H1 (cell line): ENCODE results near the gene OSBP2. TPM values are rescaled to one million over a fixed set of nuclear protein-coding genes. Genes with fewer than 3 reads are reported as not detected.

Source experiments
- CTCF ChIA-PET: fragments of 300-600 bp; sonication (Branson Sonifier 250); formaldehyde crosslinking; loops from one replicate; lab custom pipeline; 2021; ENCODE audit not compliant: partially characterized antibody; lab: Charles Lee
- POLR2A ChIA-PET: fragments of 300-600 bp; sonication (Branson Sonifier 250); formaldehyde crosslinking; loops from one replicate; lab custom pipeline; 2021; ENCODE audit warnings: inconsistent platforms; ENCODE audit not compliant: partially characterized antibody; lab: Charles Lee
- DNase-seq, 2 experiments: peaks; one replicate each; pipeline versions ENCODE4 v3.0.0 to v3.0.0-alpha.2; 2010 to 2022; ENCODE audit warnings: low spot score in 2 of 2, low read depth in 1 of 2, mixed read lengths in 1 of 2
- FAIRE-seq: peaks from 2 replicates; lab custom pipeline; 2011; peaks lifted over from hg19 to GRCh38; lab: Jason Lieb, UNC
- H2AFZ ChIP-seq: 2 replicates; pipeline ENCODE4 v1.8.1; 2012; ENCODE audit warnings: low read length, inconsistent platforms
- H2AK5ac ChIP-seq: 2 replicates; pipeline ENCODE4 v1.6.1; 2013; ENCODE audit warnings: low read depth, low read length
- H2BK120ac ChIP-seq: replicated peaks from 2 replicates; pipeline ENCODE3; 2013; ENCODE audit warnings: low read depth, low read length, inconsistent platforms
- H2BK12ac ChIP-seq: 2 replicates; pipeline ENCODE4 v1.6.1; 2013; ENCODE audit warnings: low read depth, low read length
- H2BK15ac ChIP-seq: 2 replicates; pipeline ENCODE4 v1.6.1; 2013; ENCODE audit warnings: low read length
- H2BK20ac ChIP-seq: 2 replicates; pipeline ENCODE4 v1.6.1; 2013; ENCODE audit warnings: low read length
- H2BK5ac ChIP-seq: 2 replicates; pipeline ENCODE4 v1.6.1; 2013; ENCODE audit warnings: low read depth, low read length
- H3K14ac ChIP-seq: 2 replicates; pipeline ENCODE4 v1.6.1; 2013; ENCODE audit warnings: inconsistent platforms; ENCODE audit not compliant: insufficient read length
- H3K18ac ChIP-seq: 2 replicates; pipeline ENCODE4 v1.6.1; 2013; ENCODE audit warnings: low read length; ENCODE audit errors: extremely low read depth
- H3K23ac ChIP-seq: 2 replicates; pipeline ENCODE4 v1.6.1; 2013; ENCODE audit warnings: inconsistent platforms; ENCODE audit not compliant: insufficient read length
- H3K23me2 ChIP-seq: 2 replicates; pipeline ENCODE4 v1.6.1; 2013; ENCODE audit warnings: low read depth, low read length
- H3K27ac ChIP-seq: 2 replicates; pipeline ENCODE4 v1.6.1; 2011; ENCODE audit warnings: low read depth, low read length, inconsistent platforms
- H3K27me3 ChIP-seq, 4 experiments: replicated peaks in 1 of 4; 1 replicate in 1 of 4; 2 replicates in 3 of 4; pipeline versions ENCODE4 v1.6.1 to v1.8.1; 2011 to 2013; ENCODE audit warnings: low read length in 3 of 4, mild to moderate bottlenecking in 3 of 4, inconsistent platforms in 2 of 4, mixed read lengths in 2 of 4, moderate library complexity in 1 of 4; ENCODE audit not compliant: control insufficient read depth in 3 of 4, insufficient read depth in 3 of 4; ENCODE audit errors: extremely low read depth in 1 of 4
- H3K36me3 ChIP-seq, 4 experiments: 2 replicates each; pipeline versions ENCODE4 v1.6.1 to v1.8.1; 2011 to 2013; ENCODE audit warnings: mild to moderate bottlenecking in 4 of 4, low read length in 3 of 4, moderate library complexity in 2 of 4, control low read depth in 1 of 4, inconsistent platforms in 1 of 4; ENCODE audit not compliant: insufficient read depth in 4 of 4, control insufficient read depth in 2 of 4
- H3K4ac ChIP-seq: replicated peaks from 2 replicates; pipeline ENCODE3; 2013; ENCODE audit warnings: low read length, low read depth, mixed read lengths, inconsistent platforms; ENCODE audit not compliant: insufficient read length
- H3K4me1 ChIP-seq, 4 experiments: replicated peaks in 1 of 4; 1 replicate in 1 of 4; 2 replicates in 3 of 4; pipeline versions ENCODE4 v1.6.1 to v1.8.1; 2011 to 2013; ENCODE audit warnings: low read length in 3 of 4, inconsistent platforms in 2 of 4, mixed read lengths in 1 of 4; ENCODE audit not compliant: insufficient read depth in 4 of 4, control insufficient read depth in 3 of 4
- H3K4me2 ChIP-seq, 2 experiments: 2 replicates each; pipeline versions ENCODE4 v1.6.1 to v1.8.1; 2011 to 2013; ENCODE audit warnings: low read depth in 2 of 2, low read length in 2 of 2, control low read depth in 1 of 2, inconsistent platforms in 1 of 2, mild to moderate bottlenecking in 1 of 2; ENCODE audit not compliant: insufficient read depth in 1 of 2
- H3K4me3 ChIP-seq, 4 experiments: fragments of 200-600, 300-600 bp in 1 of 4; sonication (generic), shearing (Covaris generic), sonication (Bioruptor Twin) in 1 of 4; 2 replicates each; pipeline versions ENCODE4 v1.5.1 to v1.8.1; 2011 to 2016; ENCODE audit warnings: low read length in 4 of 4, low read depth in 3 of 4, control low read depth in 2 of 4, inconsistent platforms in 2 of 4, mild to moderate bottlenecking in 2 of 4, mixed read lengths in 1 of 4, moderate library complexity in 1 of 4; ENCODE audit not compliant: insufficient read depth in 2 of 4; ENCODE audit errors: extremely low read depth in 1 of 4
- H3K56ac ChIP-seq: replicated peaks from 2 replicates; pipeline ENCODE3; 2013; ENCODE audit warnings: low read depth, mild to moderate bottlenecking, mixed read lengths, low read length, inconsistent platforms; ENCODE audit not compliant: insufficient read length
- H3K79me1 ChIP-seq: 2 replicates; pipeline ENCODE4 v1.6.1; 2013; ENCODE audit warnings: low read depth, low read length, control low read depth
- H3K79me2 ChIP-seq, 2 experiments: 2 replicates each; pipeline versions ENCODE4 v1.6.1 to v1.8.1; 2012 to 2013; ENCODE audit warnings: low read length in 2 of 2, mild to moderate bottlenecking in 2 of 2, inconsistent platforms in 1 of 2; ENCODE audit not compliant: insufficient read depth in 2 of 2, control insufficient read depth in 1 of 2
- H3K9ac ChIP-seq, 4 experiments: replicated peaks in 1 of 4; 1 replicate in 1 of 4; 2 replicates in 3 of 4; pipeline versions ENCODE4 v1.6.1 to v1.8.1; 2011 to 2013; ENCODE audit warnings: low read depth in 3 of 4, low read length in 3 of 4, control low read depth in 2 of 4, mild to moderate bottlenecking in 2 of 4, moderate library complexity in 2 of 4, inconsistent platforms in 1 of 4; ENCODE audit errors: extremely low read depth in 1 of 4
- H3K9me3 ChIP-seq, 2 experiments: 2 replicates each; pipeline versions ENCODE4 v1.6.1 to v1.8.1; 2012 to 2013; ENCODE audit warnings: mild to moderate bottlenecking in 2 of 2, moderate library complexity in 2 of 2, control low read depth in 1 of 2, inconsistent platforms in 1 of 2, low read depth in 1 of 2, low read length in 1 of 2, mixed read lengths in 1 of 2; ENCODE audit not compliant: insufficient read depth in 2 of 2
- H4K20me1 ChIP-seq, 2 experiments: replicated peaks in 1 of 2; 2 replicates each; pipeline versions ENCODE3 to v1.8.1; 2011 to 2013; ENCODE audit warnings: inconsistent platforms in 2 of 2, low read length in 2 of 2, mild to moderate bottlenecking in 1 of 2; ENCODE audit not compliant: insufficient read depth in 2 of 2, control insufficient read depth in 1 of 2
- H4K5ac ChIP-seq: 2 replicates; pipeline ENCODE4 v1.6.1; 2013; ENCODE audit warnings: low read length, low read depth, mixed read lengths, inconsistent platforms; ENCODE audit not compliant: insufficient read length
- H4K8ac ChIP-seq: 2 replicates; pipeline ENCODE4 v1.8.0; 2013; ENCODE audit warnings: mild to moderate bottlenecking, moderate library complexity, low read length, inconsistent platforms; ENCODE audit not compliant: insufficient read depth; ENCODE audit errors: extremely low read depth
- H4K91ac ChIP-seq: replicated peaks from 2 replicates; pipeline ENCODE3; 2013; ENCODE audit warnings: low read length, mixed read lengths, inconsistent platforms; ENCODE audit not compliant: insufficient read length
- TBP ChIP-seq: IDR thresholded peaks from 2 replicates; pipeline ENCODE4 v1.6.1; 2011; ENCODE audit warnings: low read depth, low read length, improper control_type of control experiment
- WGBS, 2 experiments: shearing (Covaris generic) in 1 of 2; methylation state at CpG; one replicate each; pipeline versions ENCODE4 v1.1.6 to v1.1.7; 2013 to 2015; ENCODE audit warnings: low lambda C conversion rate in 2 of 2, mixed read lengths in 2 of 2, inconsistent platforms in 1 of 2, low coverage in 1 of 2, missing lambda C conversion rate in 1 of 2; ENCODE audit not compliant: insufficient replicate concordance in 2 of 2, insufficient coverage in 1 of 2, insufficient read length in 1 of 2; ENCODE audit errors: extremely low coverage in 1 of 2, missing lambda C conversion rate in 1 of 2; 5-methylcytosine and 5-hydroxymethylcytosine counted together
- polyA plus RNA-seq, 7 experiments: library from polyadenylated mRNA; depleted of rRNA in 3 of 7; stranded (reverse) in 5 of 7; unstranded in 2 of 7; fragments of >200 nt in 5 of 7; fragments of 200-250 nt in 2 of 7; gene quantifications; 1 replicate in 5 of 7; 2 replicates in 1 of 7; 4 replicates in 1 of 7; pipeline versions ENCODE4 v1.2.1 to v1.2.3, GENCODE V29; 2011 to 2013; ENCODE audit warnings: missing spikeins in 2 of 7, mixed read lengths in 2 of 7
- total RNA-seq: library from RNA; stranded (reverse); fragmentation: NEBNext Ultra II Directional; extraction: Animal tissue kit (Norgen Biotek cat#: 25700); gene quantifications from 2 replicates; pipeline ENCODE4 v1.2.1, GENCODE V29; 2021

Gene OSBP2
- total and polyA plus RNA-seq, 2 of the 8 experiments (the other 6 are each of a cell fraction or from before 2014, with no cell fraction given), result 3.4 to 3.7 TPM

DNA sequence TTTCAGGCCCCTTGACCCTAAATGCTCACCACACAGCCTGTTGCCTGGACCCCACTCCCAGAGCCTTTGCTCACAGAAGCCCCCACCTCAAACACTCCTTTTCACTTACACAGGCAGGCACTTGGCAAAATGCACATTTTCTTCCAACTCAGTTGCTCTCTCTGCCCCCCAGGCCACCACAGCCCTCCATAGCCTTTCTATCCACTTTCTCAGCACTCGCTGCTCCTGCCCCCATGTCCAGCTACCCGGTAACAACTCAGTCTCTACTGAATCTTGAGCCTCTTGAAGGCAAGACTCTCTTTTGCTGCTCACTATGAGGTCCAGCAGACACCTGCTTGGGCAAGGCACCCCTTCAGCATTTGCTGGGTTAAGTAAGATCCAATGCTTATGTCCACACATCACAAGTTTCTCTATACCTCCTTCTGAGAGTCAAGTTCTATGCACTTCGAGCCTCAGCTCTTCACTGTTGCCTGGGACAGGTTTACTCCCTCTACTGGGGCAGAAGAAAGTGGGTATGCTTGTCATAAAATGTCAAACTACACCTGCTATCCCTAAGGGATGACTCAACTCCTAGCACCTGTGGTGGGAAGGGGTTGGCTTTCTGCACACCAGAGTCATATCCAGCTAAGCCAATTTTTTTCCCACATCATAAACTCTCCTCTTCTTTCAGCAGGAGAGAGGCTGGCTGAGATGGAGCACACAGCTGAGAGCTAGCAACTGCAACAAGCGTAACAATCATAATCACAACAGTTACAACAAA lies 237.0 kb downstream of the OSBP2 start:
- Histone ChIP-seq H2BK5ac (no peak overlapping the region), H3K14ac (no peak overlapping the region), H4K91ac (no peak overlapping the region), H3K56ac (no peak overlapping the region), H2AK5ac (no peak overlapping the region), H3K4me3 (no peak overlapping the region), H2BK12ac (no peak overlapping the region), H3K23ac (no peak overlapping the region), H2BK120ac (no peak overlapping the region), H3K79me2 (no peaks in the 10 kb centered on the region), H2BK15ac (no peak overlapping the region), H3K18ac (no peak overlapping the region), H2BK20ac (no peak overlapping the region), H2AFZ (no peak overlapping the region), H3K9me3 (no peaks in the 10 kb centered on the region), H4K8ac (no peak overlapping the region), H4K20me1 (peaks cover 4 to 20% of the 10 kb centered on the region in 2 experiments), H3K4me1 (no peaks in the 10 kb centered on the region), H3K4me2 (no peak overlapping the region), H3K79me1 (peaks cover 4% of the 10 kb centered on the region; the same call in 1 of the 2 replicates), H3K27me3 (no peaks in the 10 kb centered on the region), H3K4ac (no peak overlapping the region), H4K5ac (no peak overlapping the region), H3K36me3 (peaks cover 70 to 98% (median 92%) of the 10 kb centered on the region in 4 experiments), H3K23me2 (no peaks in the 10 kb centered on the region), H3K27ac (no peak overlapping the region), H3K9ac (no peak overlapping the region)
- FAIRE-seq (no peak), DNase-seq (no peak)
- 85% methylated on average over 4 of the region's 4 CpGs; no CpG with 5 or more reads in 1 of the 2 experiments for WGBS, 2 experiments
- ChIA-PET POLR2A (interaction anchor here (0.7 to 2.4 kb wide), 8 partner anchors 9 to 153 kb away, joined by 3 to 8 read pairs (median 4); partner anchors contain the start of genes MORC2 and TUG1), CTCF (interaction anchor here (1.4 to 3.7 kb wide), 5 partner anchors 8 to 41 kb away, joined by 3 to 21 read pairs (median 4); no protein-coding TSS in a partner anchor)
- TF ChIP-seq TBP, result no peak
